ENCODE measurements around the gene TRDN.

Gene TRDN

DNA sequence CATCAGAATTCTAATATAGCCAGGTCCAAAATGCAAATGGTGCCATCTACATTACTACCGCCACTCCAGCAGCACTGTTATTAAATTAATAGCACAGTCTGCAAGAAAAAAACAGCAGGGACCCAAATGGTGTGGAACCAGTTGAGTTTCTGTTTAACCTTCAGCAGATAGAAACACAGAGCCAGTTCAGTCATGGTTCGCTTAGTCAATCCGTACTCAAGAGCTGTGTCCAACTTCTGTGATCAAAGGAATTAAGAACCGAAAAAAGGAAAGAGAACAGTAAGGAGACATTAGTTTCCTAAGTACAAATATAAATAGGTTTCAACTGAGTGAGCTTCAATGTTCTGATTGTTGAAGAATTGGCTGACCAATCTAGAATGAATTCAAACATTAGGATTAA, 107.7 kb downstream of the TRDN start:
- TF ChIP-seq, protein P1, sequence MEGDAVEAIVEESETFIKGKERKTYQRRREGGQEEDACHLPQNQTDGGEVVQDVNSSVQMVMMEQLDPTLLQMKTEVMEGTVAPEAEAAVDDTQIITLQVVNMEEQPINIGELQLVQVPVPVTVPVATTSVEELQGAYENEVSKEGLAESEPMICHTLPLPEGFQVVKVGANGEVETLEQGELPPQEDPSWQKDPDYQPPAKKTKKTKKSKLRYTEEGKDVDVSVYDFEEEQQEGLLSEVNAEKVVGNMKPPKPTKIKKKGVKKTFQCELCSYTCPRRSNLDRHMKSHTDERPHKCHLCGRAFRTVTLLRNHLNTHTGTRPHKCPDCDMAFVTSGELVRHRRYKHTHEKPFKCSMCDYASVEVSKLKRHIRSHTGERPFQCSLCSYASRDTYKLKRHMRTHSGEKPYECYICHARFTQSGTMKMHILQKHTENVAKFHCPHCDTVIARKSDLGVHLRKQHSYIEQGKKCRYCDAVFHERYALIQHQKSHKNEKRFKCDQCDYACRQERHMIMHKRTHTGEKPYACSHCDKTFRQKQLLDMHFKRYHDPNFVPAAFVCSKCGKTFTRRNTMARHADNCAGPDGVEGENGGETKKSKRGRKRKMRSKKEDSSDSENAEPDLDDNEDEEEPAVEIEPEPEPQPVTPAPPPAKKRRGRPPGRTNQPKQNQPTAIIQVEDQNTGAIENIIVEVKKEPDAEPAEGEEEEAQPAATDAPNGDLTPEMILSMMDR (IDR thresholded peaks at IDR 0.05; ENCODE audit: insufficient read depth, low read depth, low read length, missing control alignments), result no peak
- no peak overlapping the region for H3K4me3 ChIP-seq (ENCODE audit: low read depth, low read length)
- DNase-seq (ENCODE audit: low read depth), result no peak

DNA sequence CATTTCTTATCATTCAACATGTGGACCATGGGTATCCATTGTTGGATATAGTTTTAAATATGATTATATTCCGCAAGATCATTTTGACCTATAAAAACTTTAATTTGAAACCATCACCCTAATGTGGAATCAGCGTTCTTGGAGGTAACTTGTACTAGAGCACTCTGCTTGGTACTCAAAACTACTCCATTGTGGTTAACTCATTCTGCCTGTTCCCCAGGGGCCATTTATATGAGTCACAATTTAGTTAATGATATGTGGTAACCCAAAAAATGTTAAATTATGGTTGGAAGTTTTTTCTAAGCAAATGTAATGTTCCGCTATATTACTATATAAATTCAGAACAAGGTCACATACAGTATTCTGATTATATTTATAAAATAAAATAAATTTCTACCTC, 109.3 kb downstream of the TRDN start:
- H3K4me3 ChIP-seq (ENCODE audit: low read depth, low read length), result no peak overlapping the region
- no peak for DNase-seq (ENCODE audit: low read depth)
- TF ChIP-seq, protein P1 (IDR thresholded peaks at IDR 0.05; ENCODE audit: insufficient read depth, low read depth, low read length, missing control alignments), result no peak

DNA sequence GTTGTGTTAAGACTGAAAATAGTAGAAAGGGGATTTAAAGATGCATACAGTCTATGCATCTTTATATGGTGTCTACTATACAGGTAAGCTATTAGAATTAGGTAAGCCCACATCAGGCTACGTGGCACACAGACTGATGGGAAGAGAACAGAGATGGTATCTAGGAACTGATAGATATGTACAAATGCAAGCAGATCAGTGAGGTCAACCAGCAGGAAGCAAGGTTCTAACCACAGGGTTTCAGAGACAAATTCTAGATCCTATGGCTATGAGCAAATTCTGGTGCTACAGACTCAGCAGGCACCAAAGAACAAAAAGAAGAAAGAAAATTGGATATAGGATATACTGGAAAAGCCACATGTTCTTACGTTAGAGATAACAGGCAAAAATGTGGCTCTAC, 110.6 kb downstream of the TRDN start:
- DNase-seq (ENCODE audit: low read depth), result no peak
- H3K4me3 ChIP-seq (ENCODE audit: low read depth, low read length), result no peak overlapping the region
- TF ChIP-seq, protein P1 (IDR thresholded peaks at IDR 0.05; ENCODE audit: insufficient read depth, low read depth, low read length, missing control alignments), result no peak

DNA sequence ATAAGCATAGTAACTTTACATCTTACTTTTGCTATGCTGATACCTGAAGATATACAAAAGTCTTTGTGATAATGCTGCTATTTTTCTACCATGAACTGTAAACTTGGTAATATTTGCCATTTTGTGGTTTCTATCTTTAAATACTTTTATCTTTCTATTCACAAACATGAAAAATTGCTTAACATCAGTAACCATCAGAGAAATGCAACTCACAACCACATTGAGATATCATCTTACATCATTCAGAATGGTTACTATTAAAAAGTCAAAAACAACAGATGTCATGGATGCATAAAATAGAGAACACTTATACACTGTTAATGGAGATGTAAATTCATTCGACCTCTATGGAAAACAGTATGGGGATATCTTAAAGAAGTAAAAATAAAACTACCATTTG, 112.0 kb downstream of the TRDN start:
- DNase-seq (ENCODE audit: low read depth), result no peak
- no peak overlapping the region for H3K4me3 ChIP-seq (ENCODE audit: low read depth, low read length)
- TF ChIP-seq, protein P1 (IDR thresholded peaks at IDR 0.05; ENCODE audit: insufficient read depth, low read depth, low read length, missing control alignments), result no peak

DNA sequence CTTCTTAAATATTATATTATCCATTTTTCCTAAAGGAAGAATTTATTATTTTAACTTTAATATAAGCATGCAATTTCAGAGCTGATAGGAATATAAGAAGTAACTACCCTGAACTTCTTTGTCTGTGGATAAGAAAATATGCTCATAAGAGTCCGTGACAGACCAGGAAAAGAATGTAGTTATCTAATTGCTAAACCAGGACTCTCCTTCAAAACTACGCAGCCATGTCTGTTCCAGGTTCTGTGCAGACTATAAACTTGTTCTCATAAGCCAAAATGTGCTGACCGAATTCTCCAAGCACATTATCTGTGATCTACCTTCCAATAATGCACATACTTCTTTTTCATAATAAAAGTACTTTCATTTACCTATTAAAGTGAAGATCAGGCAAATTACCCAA, 116.5 kb downstream of the TRDN start:
- H3K4me3 ChIP-seq (ENCODE audit: low read depth, low read length), result no peak overlapping the region
- DNase-seq (ENCODE audit: low read depth), result no peak
- TF ChIP-seq, protein P1 (IDR thresholded peaks at IDR 0.05; ENCODE audit: insufficient read depth, low read depth, low read length, missing control alignments), result no peak

DNA sequence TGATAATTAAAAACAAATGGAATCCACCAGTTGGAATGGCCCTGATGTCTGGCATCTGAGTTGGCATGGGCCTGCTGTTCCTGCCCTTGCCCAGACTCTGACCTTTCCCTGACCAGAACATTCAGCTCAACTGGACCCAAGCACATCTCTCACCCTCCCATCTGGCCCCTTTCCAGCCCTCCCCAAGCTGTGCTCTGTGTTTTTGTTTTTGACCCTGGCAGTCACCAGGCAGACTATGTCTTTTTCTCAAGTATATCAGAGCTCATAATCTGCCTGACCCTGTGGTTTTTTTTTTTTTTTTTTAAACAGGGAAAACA, 117.6 kb downstream of the TRDN start:
- TF ChIP-seq, protein P1 (IDR thresholded peaks at IDR 0.05; ENCODE audit: insufficient read depth, low read depth, low read length, missing control alignments), result no peak
- DNase-seq (ENCODE audit: low read depth), result no peak
- no peak overlapping the region for H3K4me3 ChIP-seq (ENCODE audit: low read depth, low read length)

DNA sequence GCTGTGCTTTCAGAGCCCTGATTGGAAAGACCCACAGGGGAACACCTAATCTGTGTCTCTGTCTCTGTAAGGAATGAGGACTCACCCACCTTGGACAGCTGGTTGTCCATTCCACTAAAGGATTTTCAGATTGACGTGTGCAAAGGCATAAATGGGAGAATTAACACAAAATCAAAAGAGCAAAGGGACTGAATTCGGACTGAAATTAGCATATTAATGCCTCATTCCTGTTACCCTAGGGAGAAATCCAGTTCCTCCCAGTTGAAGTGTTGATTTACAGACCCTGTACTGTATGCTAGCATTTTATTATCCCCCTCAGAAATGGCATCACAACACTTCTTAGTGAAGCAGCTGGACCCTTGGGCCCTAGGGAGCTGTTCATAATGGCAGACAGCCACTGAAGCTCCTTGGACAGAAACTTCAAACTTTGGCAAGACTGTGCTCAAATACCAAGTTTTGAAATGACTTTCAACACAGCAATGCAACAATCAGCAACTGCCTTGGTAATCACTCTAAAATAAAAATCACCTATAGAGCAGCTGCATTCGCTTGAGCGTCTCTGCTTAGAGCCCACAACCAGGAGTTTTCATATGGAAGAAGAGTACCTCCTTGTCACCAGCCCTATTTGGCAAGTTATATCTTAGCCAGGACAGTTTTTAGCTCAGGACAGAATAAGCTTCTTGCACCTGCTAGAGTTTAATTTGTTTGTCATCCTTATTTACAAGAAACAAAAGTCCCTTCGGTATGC, 118.1 kb downstream of the TRDN start:
- H3K4me3 ChIP-seq (ENCODE audit: low read depth, low read length), result no peak overlapping the region
- DNase-seq (ENCODE audit: low read depth), result no peak
- TF ChIP-seq, protein P1 (IDR thresholded peaks at IDR 0.05; ENCODE audit: insufficient read depth, low read depth, low read length, missing control alignments), result no peak
